ENCODE results near the gene SLC6A20.

Gene SLC6A20

GRCh38 chr3:45787551-45787950 lies 8.8 kb downstream of the SLC6A20 start:
- H3K4me3 ChIP-seq (replicated peaks; ENCODE audit: low read depth, low read length): no peak overlapping the region
- TF ChIP-seq CTCF (IDR thresholded peaks at IDR 0.05; ENCODE audit: low read length, missing control alignments): no peak
- no peak for DNase-seq (ENCODE audit: low read depth)

DNA sequence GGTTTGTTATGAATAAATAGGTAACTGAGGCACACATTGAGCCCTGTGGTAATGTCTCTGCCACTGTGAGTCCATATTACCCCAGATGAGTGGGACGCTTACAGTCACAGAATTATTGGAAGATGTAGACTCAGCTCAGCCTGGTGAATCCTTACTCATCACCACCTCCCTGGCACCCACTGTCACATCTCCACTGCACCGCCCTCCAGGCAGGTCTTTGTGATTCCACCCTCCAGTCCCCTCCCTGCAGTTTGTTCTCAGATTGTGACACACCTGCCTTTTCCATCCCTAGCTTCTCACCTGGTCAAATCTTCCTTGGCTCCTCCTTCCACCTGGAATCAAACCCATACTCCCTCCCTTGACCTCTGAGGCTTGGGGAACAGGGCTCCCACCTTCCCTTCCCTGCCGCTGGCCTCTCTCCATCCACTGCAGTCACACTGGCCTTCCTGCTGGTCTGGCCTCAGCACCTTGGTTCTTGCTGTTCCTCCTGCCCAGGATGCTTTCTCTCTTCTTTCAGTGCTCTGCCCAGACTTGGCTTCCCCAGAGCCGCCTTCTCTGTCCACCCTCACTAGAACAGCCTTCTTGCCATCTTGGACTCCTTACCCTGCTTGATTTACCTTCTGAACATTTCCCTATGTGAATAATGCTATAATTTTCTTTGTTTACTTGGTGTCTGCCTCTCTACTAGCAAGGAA lies 9.4 kb downstream of the SLC6A20 start:
- DNase-seq (ENCODE audit: low read depth): no peak
- no peak for TF ChIP-seq CTCF (IDR thresholded peaks at IDR 0.05; ENCODE audit: low read length, missing control alignments)
- no peak overlapping the region for H3K4me3 ChIP-seq (replicated peaks; ENCODE audit: low read depth, low read length)

GRCh38 chr3:45785605-45786150 lies 10.7 kb downstream of the SLC6A20 start:
- no peak overlapping the region for H3K4me3 ChIP-seq (replicated peaks; ENCODE audit: low read depth, low read length)
- DNase-seq (ENCODE audit: low read depth): no peak
- TF ChIP-seq CTCF (IDR thresholded peaks at IDR 0.05; ENCODE audit: low read length, missing control alignments): no peak

DNA sequence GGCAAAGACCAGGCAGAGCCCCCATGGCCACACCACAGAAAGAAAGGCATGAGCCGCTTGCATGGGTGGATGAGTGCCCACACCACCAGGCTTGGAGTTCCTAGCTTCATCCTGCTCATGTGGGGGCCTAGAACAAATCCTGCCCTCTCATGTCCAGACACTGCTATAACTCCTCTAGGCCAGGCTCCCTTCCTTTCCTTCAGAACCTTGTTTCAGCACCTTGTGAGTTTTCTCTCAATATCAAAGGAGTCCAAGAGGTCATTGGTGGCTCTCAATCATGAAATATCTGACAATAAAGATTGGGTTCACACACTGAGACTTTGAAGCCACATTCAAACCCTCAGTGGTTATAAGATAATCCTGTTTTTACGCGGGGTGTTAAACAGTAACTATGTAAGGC lies 12.7 kb downstream of the SLC6A20 start:
- no peak overlapping the region for H3K4me3 ChIP-seq (replicated peaks; ENCODE audit: low read depth, low read length)
- DNase-seq (ENCODE audit: low read depth): no peak
- TF ChIP-seq CTCF (IDR thresholded peaks at IDR 0.05; ENCODE audit: low read length, missing control alignments): no peak

DNA sequence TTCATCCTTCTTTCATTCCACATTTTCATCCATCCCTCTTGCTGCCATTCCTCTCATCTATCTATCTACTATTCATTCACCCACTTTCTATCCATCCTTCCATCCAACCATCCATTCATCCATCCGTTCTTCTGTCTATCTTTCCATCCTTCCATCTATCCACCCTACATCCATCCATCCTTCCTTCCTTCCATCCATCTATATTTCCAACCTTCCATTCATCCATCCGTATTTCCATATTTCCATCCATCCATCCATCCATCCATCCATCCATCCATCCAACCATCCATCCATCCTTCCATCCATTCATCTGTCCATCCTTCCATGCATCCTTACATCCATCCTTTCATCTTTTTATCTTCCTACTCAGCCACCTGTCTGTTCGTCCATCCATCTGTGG lies 14.0 kb downstream of the SLC6A20 start:
- TF ChIP-seq CTCF (IDR thresholded peaks at IDR 0.05; ENCODE audit: low read length, missing control alignments): no peak
- DNase-seq (ENCODE audit: low read depth): no peak
- H3K4me3 ChIP-seq (replicated peaks; ENCODE audit: low read depth, low read length): no peak overlapping the region

DNA sequence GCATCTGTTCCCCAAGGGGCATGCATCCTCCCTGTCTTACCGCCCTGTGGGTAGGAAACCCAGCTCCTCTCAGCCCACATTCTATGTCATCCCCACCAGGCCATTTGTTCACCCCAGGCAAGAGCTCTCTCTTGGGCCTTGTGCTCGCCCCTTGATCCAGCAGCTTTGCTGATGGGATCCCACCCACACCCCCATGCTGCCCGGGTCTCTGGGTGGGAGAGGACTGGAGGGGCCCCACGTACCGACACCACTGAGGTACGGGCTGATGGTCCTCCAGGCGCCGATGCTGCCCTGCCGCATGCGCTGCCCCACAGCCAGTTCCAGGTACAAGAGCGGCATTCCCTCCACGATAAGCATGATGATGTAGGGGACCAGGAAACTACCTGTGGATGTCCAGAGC lies 14.5 kb downstream of the SLC6A20 start:
- no peak for DNase-seq (ENCODE audit: low read depth)
- no peak for TF ChIP-seq CTCF (IDR thresholded peaks at IDR 0.05; ENCODE audit: low read length, missing control alignments)

GRCh38 chr3:45781271-45781670 lies 15.1 kb downstream of the SLC6A20 start:
- H3K4me3 ChIP-seq (replicated peaks; ENCODE audit: low read depth, low read length): no peak overlapping the region
- no peak for DNase-seq (ENCODE audit: low read depth)
- TF ChIP-seq CTCF (IDR thresholded peaks at IDR 0.05; ENCODE audit: low read length, missing control alignments): no peak

More for the DNA sequence above, 14.5 kb downstream of the SLC6A20 start:
- H3K4me3 ChIP-seq (replicated peaks; ENCODE audit: low read depth, low read length): no peak overlapping the region
